NK-92 (cell line): ENCODE measurements around the gene CSNK2A1.
A peak's percentile ranks its signal among the peaks of the same experiment; 100 is the strongest.
"Not testable (repeated sequence)": the region's sequence is repeated elsewhere in the genome, so short reads cannot be mapped to it uniquely, and the experiment has no call there.

Source experiments
- DNase-seq: peaks from one replicate; lab custom pipeline; 2025; ENCODE audit not compliant: unreplicated experiment; lab: John Stamatoyannopoulos, UW

Gene CSNK2A1

GRCh38 chr20:543369-544152 lies at the start of gene CSNK2A1:
TSS of gene CSNK2A1 (minus strand) at chr20:543790. CDS start at chr20:508551, 35,239 bp downstream.
- peak; percentile 66 for DNase-seq

DNA sequence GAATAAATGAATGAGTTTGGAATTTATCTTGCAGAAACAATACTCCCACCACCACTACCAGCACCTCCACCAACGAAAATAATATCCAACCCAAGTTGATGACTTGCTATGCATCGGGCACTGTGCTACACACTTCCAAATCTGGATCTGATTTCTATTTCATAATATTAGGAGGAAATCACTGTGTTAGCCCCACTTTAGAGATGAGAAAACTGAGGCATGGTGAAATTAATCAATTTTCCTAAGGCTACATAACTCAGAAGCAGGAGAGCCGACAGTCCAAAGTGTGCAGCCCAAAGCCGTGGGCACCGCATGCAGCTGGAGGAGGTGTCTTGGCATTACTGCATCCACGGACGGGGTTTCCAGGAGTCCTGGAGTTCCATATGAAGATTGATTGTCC lies 48.9 kb upstream of the CSNK2A1 start:
- DNase-seq: no peak

DNA sequence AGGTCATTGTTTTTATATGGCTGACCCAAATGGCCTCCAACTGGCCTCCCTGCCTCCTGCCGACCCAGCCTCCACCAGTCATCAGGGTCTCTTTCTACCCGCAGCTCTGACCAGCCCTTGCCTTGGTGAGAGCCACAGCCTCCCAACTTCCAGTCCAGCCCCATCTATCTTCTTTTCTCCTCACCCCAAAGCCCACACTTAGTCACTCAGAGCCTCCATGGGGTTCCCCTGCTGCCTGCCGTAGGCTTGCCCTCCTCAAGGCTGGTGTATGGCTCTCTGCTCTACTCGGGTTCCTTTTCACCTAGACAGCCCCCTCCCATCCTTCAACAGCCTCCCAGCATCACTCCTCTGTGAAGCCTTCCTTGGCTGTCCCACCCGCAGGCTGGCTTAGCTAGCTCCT lies 48.4 kb upstream of the CSNK2A1 start:
- no peak for DNase-seq

- DNase-seq: no peak
Observed at GRCh38 chr20:588932-589672, 45.5 kb upstream of the CSNK2A1 start.

GRCh38 chr20:588476-588875 lies 44.9 kb upstream of the CSNK2A1 start:
- DNase-seq: no peak

- DNase-seq: no peak
Observed at GRCh38 chr20:584971-585301, 41.3 kb upstream of the CSNK2A1 start.

GRCh38 chr20:584161-584970 lies 40.8 kb upstream of the CSNK2A1 start:
- DNase-seq: no peak

DNA sequence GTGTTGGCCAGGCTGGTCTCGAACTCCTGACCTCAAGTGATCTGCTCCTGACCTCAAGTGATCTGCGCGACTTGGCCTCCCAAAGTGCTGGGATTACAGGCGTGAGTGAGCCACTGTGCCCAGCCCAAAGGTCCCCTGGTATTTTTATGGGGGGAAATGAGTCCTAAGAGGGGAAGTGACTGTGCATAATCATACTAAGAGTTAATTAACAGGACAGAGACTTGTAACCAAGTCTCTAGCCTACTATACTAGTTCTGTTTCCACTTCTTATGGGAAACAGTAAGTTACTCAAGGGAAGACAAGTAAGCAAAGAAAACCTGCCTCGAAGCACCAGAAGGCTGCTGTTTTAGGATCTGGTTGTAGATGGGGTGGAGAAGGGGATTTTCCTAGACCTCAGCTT lies 38.6 kb upstream of the CSNK2A1 start:
- no peak for DNase-seq

GRCh38 chr20:578940-579690 lies 35.5 kb upstream of the CSNK2A1 start:
- DNase-seq: not testable (repeated sequence)

- DNase-seq: no peak
Observed at GRCh38 chr20:577167-577791, 33.7 kb upstream of the CSNK2A1 start.

GRCh38 chr20:576156-576555 lies 32.6 kb upstream of the CSNK2A1 start:
- DNase-seq: no peak

DNA sequence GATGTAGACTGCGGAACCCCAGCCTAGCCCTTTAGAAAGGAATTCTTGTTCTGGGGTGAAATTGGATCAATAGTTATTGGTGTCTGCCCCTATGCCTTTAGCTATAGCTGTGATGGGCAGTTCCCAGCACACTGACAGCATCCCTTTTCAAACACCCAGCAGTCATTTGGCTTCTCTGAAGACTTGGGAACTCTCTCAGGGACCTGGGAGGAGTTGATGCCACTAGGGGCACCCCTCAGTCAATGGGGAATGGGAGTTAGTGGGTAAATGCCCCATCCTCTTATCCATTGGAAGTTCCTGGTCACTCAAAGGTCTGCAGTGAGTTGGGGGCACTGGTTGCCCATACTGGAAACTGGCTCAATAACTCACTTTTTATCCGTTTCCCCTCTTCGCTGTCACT lies 31.6 kb upstream of the CSNK2A1 start:
- DNase-seq: no peak

GRCh38 chr20:574297-574942 lies 30.8 kb upstream of the CSNK2A1 start:
- DNase-seq: no peak

DNA sequence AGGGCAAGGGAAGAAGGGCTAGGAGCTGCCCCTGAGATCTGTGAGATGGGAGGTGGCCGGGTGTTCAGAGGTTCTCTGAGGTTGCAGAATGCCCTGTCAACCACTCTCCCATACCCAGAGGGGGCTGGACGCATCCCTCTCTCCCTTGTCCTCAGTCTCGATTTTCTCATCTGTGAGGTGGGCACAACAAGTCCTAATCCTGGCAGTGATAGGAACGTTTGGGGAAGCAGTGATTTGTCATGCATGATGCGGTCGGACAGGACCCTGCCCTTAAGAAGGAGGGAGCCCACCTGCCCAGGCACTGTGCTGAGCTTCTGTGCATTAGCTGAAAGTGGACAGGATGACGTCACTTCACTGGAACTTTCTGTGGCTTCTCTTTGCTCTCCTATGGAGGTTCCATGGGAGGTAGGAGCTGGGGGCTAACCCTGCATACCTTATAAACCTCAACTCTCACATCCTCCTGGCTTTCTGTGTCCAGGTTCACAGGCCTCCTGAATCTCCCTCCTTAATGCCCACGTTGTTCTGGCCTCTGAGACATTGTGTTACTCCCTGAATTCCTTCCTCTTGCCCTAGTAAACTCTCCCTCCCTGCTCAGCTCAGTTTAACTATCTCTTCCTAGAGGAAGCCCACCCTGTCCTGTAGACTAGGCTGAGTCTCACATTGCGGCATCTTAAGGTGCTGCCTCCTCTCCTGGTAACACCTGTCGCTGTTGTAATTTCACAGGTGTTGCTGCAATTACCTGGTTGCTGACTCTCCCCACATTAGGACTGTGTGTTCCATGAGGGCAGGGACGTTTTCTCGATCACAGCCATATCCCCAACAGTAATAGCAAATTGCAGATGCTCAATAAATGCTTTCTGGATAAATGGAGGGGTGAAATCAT lies 30.1 kb upstream of the CSNK2A1 start:
- DNase-seq: no peak

GRCh38 chr20:572727-573126 lies 29.1 kb upstream of the CSNK2A1 start:
- DNase-seq: no peak

GRCh38 chr20:571754-572441 lies 28.3 kb upstream of the CSNK2A1 start:
- no peak for DNase-seq

- DNase-seq: no peak
Observed at GRCh38 chr20:568673-569415, 25.3 kb upstream of the CSNK2A1 start.
